HG03139 (cell line): ENCODE results near the gene TBX2.
"Not testable (repeated sequence)": the region's sequence is repeated elsewhere in the genome, so short reads cannot be mapped to it uniquely, and the experiment has no call there.

Experiments
- ATAC-seq: cut with Tn5 transposase; IDR thresholded peaks from one replicate; pipeline ENCODE4 v1.9.1; 2021; ENCODE audit not compliant: unreplicated experiment

The TBX2 gene

GRCh38 chr17:61426482-61427304, 27.1 kb downstream of the TBX2 start:
- no peak for ATAC-seq

GRCh38 chr17:61427567-61427966, 27.9 kb downstream of the TBX2 start:
- ATAC-seq: no peak

- ATAC-seq: no peak
Measured at GRCh38 chr17:61429274-61429673, 29.6 kb downstream of the TBX2 start.

GRCh38 chr17:61429831-61430230, 30.2 kb downstream of the TBX2 start:
- ATAC-seq: not testable (repeated sequence)

GRCh38 chr17:61431594-61432311, 32.1 kb downstream of the TBX2 start:
- ATAC-seq: no peak

GRCh38 chr17:61436273-61436672, 36.6 kb downstream of the TBX2 start:
- ATAC-seq: no peak

- ATAC-seq: no peak
Measured at GRCh38 chr17:61436995-61437704, 37.5 kb downstream of the TBX2 start.

- no peak for ATAC-seq
Measured at GRCh38 chr17:61440697-61441096, 41.1 kb downstream of the TBX2 start.

GRCh38 chr17:61441507-61441906, 41.9 kb downstream of the TBX2 start:
- not testable (repeated sequence) for ATAC-seq

GRCh38 chr17:61442136-61442775, 42.6 kb downstream of the TBX2 start:
- ATAC-seq: no peak

GRCh38 chr17:61442878-61443474, 43.3 kb downstream of the TBX2 start:
- ATAC-seq: no peak

- no peak for ATAC-seq
Measured at GRCh38 chr17:61443475-61443882, 43.8 kb downstream of the TBX2 start.

GRCh38 chr17:61444075-61444474, 44.4 kb downstream of the TBX2 start:
- ATAC-seq: no peak

- no peak for ATAC-seq
Measured at GRCh38 chr17:61444831-61445230, 45.2 kb downstream of the TBX2 start.

GRCh38 chr17:61447358-61447757, 47.7 kb downstream of the TBX2 start:
- ATAC-seq: no peak

GRCh38 chr17:61448042-61448441, 48.4 kb downstream of the TBX2 start:
- no peak for ATAC-seq

- ATAC-seq: not testable (repeated sequence)
Measured at GRCh38 chr17:61449140-61449539, 49.5 kb downstream of the TBX2 start.

GRCh38 chr17:61449707-61450640, 50.3 kb downstream of the TBX2 start:
- ATAC-seq: no peak

GRCh38 chr17:61450641-61451537, 51.2 kb downstream of the TBX2 start:
- no peak for ATAC-seq
